ENCODE measurements around the gene TXNDC11.

DNA sequence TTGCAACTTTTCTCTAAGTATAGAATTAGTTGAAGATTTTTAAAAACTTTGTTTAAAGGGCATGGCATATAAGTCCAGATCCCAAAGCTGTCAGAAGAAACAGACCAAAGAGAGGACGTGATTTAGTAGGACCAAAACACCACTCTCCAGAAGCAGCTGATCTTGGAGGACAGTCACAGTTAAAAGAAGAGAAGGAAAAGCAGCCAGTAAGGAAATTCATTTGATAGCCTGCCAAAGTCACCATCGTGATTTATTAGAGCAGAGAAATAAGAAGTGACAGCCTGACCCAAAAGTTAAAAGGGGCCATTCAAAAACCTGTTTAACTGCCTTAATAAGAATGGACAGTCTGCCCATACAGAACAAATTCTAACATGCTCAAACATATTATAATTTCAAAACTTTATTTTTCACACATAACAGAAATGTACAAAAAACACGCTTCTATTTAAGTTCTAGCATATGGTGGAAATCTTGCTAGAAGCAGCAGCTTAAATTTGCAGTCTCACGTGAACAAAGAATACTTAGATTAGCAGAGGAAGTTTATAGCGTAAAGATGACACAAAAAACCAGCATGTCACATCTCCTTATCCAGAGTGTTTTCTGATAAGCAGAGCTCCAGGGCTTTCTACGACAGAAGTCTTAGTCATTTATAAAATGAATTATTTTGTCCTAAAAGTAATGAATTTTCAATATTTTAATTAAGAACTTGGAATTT, 37.2 kb downstream of the TXNDC11 start:
- TF ChIP-seq RFX7 (CRISPR knock-in tag; IDR thresholded peaks at IDR 0.05), result no peak
- no peak for TF ChIP-seq ZNF347 (CRISPR knock-in tag; IDR thresholded peaks at IDR 0.05; ENCODE audit: low read depth)
- no peak for TF ChIP-seq SETDB1 (IDR thresholded peaks at IDR 0.05; ENCODE audit: low read length)
- TF ChIP-seq YY1 (IDR thresholded peaks at IDR 0.05; ENCODE audit: borderline replicate concordance in 1 of 3, control insufficient read depth in 1 of 3, extremely low read depth in 1 of 3, insufficient read depth in 3 of 3, insufficient read length in 1 of 3, insufficient replicate concordance in 2 of 3, low read depth in 1 of 3, low read length in 2 of 3), result no peak
- TF ChIP-seq, protein P1, sequence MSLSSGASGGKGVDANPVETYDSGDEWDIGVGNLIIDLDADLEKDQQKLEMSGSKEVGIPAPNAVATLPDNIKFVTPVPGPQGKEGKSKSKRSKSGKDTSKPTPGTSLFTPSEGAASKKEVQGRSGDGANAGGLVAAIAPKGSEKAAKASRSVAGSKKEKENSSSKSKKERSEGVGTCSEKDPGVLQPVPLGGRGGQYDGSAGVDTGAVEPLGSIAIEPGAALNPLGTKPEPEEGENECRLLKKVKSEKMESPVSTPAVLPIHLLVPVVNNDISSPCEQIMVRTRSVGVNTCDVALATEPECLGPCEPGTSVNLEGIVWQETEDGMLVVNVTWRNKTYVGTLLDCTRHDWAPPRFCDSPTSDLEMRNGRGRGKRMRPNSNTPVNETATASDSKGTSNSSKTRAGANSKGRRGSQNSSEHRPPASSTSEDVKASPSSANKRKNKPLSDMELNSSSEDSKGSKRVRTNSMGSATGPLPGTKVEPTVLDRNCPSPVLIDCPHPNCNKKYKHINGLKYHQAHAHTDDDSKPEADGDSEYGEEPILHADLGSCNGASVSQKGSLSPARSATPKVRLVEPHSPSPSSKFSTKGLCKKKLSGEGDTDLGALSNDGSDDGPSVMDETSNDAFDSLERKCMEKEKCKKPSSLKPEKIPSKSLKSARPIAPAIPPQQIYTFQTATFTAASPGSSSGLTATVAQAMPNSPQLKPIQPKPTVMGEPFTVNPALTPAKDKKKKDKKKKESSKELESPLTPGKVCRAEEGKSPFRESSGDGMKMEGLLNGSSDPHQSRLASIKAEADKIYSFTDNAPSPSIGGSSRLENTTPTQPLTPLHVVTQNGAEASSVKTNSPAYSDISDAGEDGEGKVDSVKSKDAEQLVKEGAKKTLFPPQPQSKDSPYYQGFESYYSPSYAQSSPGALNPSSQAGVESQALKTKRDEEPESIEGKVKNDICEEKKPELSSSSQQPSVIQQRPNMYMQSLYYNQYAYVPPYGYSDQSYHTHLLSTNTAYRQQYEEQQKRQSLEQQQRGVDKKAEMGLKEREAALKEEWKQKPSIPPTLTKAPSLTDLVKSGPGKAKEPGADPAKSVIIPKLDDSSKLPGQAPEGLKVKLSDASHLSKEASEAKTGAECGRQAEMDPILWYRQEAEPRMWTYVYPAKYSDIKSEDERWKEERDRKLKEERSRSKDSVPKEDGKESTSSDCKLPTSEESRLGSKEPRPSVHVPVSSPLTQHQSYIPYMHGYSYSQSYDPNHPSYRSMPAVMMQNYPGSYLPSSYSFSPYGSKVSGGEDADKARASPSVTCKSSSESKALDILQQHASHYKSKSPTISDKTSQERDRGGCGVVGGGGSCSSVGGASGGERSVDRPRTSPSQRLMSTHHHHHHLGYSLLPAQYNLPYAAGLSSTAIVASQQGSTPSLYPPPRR (CRISPR knock-in tag; IDR thresholded peaks at IDR 0.05; ENCODE audit: borderline replicate concordance), result no peak
- TF ChIP-seq EZH2 (IDR thresholded peaks at IDR 0.05; ENCODE audit: borderline replicate concordance, low read depth, low read length), result no peak
- TF ChIP-seq, protein P2, sequence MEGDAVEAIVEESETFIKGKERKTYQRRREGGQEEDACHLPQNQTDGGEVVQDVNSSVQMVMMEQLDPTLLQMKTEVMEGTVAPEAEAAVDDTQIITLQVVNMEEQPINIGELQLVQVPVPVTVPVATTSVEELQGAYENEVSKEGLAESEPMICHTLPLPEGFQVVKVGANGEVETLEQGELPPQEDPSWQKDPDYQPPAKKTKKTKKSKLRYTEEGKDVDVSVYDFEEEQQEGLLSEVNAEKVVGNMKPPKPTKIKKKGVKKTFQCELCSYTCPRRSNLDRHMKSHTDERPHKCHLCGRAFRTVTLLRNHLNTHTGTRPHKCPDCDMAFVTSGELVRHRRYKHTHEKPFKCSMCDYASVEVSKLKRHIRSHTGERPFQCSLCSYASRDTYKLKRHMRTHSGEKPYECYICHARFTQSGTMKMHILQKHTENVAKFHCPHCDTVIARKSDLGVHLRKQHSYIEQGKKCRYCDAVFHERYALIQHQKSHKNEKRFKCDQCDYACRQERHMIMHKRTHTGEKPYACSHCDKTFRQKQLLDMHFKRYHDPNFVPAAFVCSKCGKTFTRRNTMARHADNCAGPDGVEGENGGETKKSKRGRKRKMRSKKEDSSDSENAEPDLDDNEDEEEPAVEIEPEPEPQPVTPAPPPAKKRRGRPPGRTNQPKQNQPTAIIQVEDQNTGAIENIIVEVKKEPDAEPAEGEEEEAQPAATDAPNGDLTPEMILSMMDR (IDR thresholded peaks at IDR 0.05 in 2 of 3, conservative IDR thresholded peaks at IDR 0.05 in 1 of 3; ENCODE audit: insufficient read depth in 2 of 3, low read depth in 1 of 3, low read length in 3 of 3), result no peak
- TF ChIP-seq TCF7L2 (IDR thresholded peaks at IDR 0.05; ENCODE audit: low read depth, low read length), result no peak
- TF ChIP-seq RFX5 (IDR thresholded peaks at IDR 0.05; ENCODE audit: low read depth, low read length), result no peak
- TF ChIP-seq ZNF263 (CRISPR knock-in tag; IDR thresholded peaks at IDR 0.05; ENCODE audit: borderline replicate concordance), result no peak
- no peak for TF ChIP-seq SMARCC2 (IDR thresholded peaks at IDR 0.05; ENCODE audit: low read depth)
